ENCODE measurements around the gene NFIC.

- TF ChIP-seq, protein P1, sequence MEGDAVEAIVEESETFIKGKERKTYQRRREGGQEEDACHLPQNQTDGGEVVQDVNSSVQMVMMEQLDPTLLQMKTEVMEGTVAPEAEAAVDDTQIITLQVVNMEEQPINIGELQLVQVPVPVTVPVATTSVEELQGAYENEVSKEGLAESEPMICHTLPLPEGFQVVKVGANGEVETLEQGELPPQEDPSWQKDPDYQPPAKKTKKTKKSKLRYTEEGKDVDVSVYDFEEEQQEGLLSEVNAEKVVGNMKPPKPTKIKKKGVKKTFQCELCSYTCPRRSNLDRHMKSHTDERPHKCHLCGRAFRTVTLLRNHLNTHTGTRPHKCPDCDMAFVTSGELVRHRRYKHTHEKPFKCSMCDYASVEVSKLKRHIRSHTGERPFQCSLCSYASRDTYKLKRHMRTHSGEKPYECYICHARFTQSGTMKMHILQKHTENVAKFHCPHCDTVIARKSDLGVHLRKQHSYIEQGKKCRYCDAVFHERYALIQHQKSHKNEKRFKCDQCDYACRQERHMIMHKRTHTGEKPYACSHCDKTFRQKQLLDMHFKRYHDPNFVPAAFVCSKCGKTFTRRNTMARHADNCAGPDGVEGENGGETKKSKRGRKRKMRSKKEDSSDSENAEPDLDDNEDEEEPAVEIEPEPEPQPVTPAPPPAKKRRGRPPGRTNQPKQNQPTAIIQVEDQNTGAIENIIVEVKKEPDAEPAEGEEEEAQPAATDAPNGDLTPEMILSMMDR (conservative IDR thresholded peaks at IDR 0.05; ENCODE audit: low read length): no peak
- TF ChIP-seq EZH2phosphoT487 (IDR thresholded peaks at IDR 0.05; ENCODE audit: borderline replicate concordance, low read depth, low read length): no peak
Measured at GRCh38 chr19:3319643-3320353, 46.6 kb upstream of the NFIC start.
